Fibroblast of lung (primary cell): Measurements from ENCODE around the gene PDE1A. TPM values are rescaled to one million over a fixed set of nuclear protein-coding genes. Genes with fewer than 3 reads are reported as not detected.

Experiments used
- DNase-seq, 2 donors: peaks; one replicate each; pipeline versions ENCODE4 v3.0.0 to v3.0.0-alpha.2; 2010; ENCODE audit warnings: low read depth in 2 of 2
- H2AFZ ChIP-seq: 2 replicates; pipeline ENCODE4 v1.5.1; 2012; ENCODE audit warnings: low read length, control low read depth, inconsistent platforms
- H3K27ac ChIP-seq: 2 replicates; pipeline ENCODE4 v1.5.1; 2011; ENCODE audit warnings: low read length, control low read depth; ENCODE audit not compliant: insufficient read depth
- H3K27me3 ChIP-seq: 2 replicates; pipeline ENCODE4 v1.5.1; 2011; ENCODE audit warnings: mild to moderate bottlenecking, low read length; ENCODE audit not compliant: control insufficient read depth, insufficient read depth
- H3K36me3 ChIP-seq: 2 replicates; pipeline ENCODE4 v1.5.1; 2011; ENCODE audit warnings: low read length; ENCODE audit not compliant: control insufficient read depth, insufficient read depth
- H3K4me1 ChIP-seq: 2 replicates; pipeline ENCODE4 v1.5.1; 2011; ENCODE audit warnings: low read length; ENCODE audit not compliant: control insufficient read depth, insufficient read depth; ENCODE audit errors: extremely low read depth
- H3K4me2 ChIP-seq: 2 replicates; pipeline ENCODE4 v1.5.1; 2011; ENCODE audit warnings: low read length, control low read depth; ENCODE audit not compliant: insufficient read depth; ENCODE audit errors: extremely low read depth
- H3K4me3 ChIP-seq, 4 experiments: fragments of 200-600 bp in 1 of 4; sonication (generic) in 1 of 4; replicated peaks in 1 of 4; 2 replicates each; pipeline ENCODE4 v1.5.1; 2011 to 2016; ENCODE audit warnings: low read length in 4 of 4, low read depth in 3 of 4, mild to moderate bottlenecking in 3 of 4, control low read depth in 2 of 4, inconsistent platforms in 1 of 4, mixed read lengths in 1 of 4; ENCODE audit not compliant: insufficient read depth in 1 of 4; ENCODE audit errors: control extremely low read depth in 1 of 4
- H3K79me2 ChIP-seq: 2 replicates; pipeline ENCODE4 v1.5.1; 2012; ENCODE audit warnings: mild to moderate bottlenecking, low read length, inconsistent platforms; ENCODE audit not compliant: control insufficient read depth, insufficient read depth
- H3K9ac ChIP-seq: 2 replicates; pipeline ENCODE4 v1.5.1; 2011; ENCODE audit warnings: mild to moderate bottlenecking, low read length, control low read depth; ENCODE audit not compliant: insufficient read depth
- H3K9me3 ChIP-seq: 2 replicates; pipeline ENCODE4 v1.5.1; 2012; ENCODE audit warnings: low read depth, low read length; ENCODE audit not compliant: control insufficient read depth, insufficient read depth
- H4K20me1 ChIP-seq: 2 replicates; pipeline ENCODE4 v1.5.1; 2011; ENCODE audit warnings: low read length; ENCODE audit not compliant: control insufficient read depth, insufficient read depth; ENCODE audit errors: extremely low read depth
- CTCF ChIP-seq, 2 donors: IDR thresholded peaks in 1 of 2; conservative IDR thresholded peaks in 1 of 2; 1 replicate in 1 of 2; 2 replicates in 1 of 2; pipeline ENCODE4 v1.5.1; 2011 to 2012; ENCODE audit warnings: low read length in 2 of 2, control low read depth in 1 of 2, inconsistent platforms in 1 of 2, low read depth in 1 of 2, mild to moderate bottlenecking in 1 of 2
- EZH2 ChIP-seq: IDR thresholded peaks from 2 replicates; pipeline ENCODE4 v1.5.1; 2012; ENCODE audit warnings: low read length, control low read depth, mild to moderate bottlenecking; ENCODE audit errors: missing control alignments
- polyA plus RNA-seq, 2 donors: library from polyadenylated mRNA; depleted of rRNA in 1 of 2; stranded (reverse) in 1 of 2; unstranded in 1 of 2; fragments of >200 nt; gene quantifications; 2 replicates each; pipeline ENCODE4 v1.2.1, GENCODE V29; 2011 to 2012; ENCODE audit warnings: missing spikeins in 1 of 2
- total RNA-seq: library from RNA; depleted of rRNA; stranded (reverse); fragments of >200 nt; gene quantifications from 2 replicates; pipeline ENCODE4 v1.2.1, GENCODE V29; 2014

Gene PDE1A
- total and polyA plus RNA-seq, 2 donors (not counting 1 experiment from before 2014, with no cell fraction given) = 4.0 to 7.1 TPM

- H3K4me3 ChIP-seq = no peak overlapping the region
- H3K36me3 ChIP-seq = no peaks in the 10 kb centered on the region
- H3K4me1 ChIP-seq = no peaks in the 10 kb centered on the region
- peak in 1 of 2 donors; percentile 40 for DNase-seq
- H3K79me2 ChIP-seq = no peaks in the 10 kb centered on the region
- no peaks in the 10 kb centered on the region for H4K20me1 ChIP-seq
- H2AFZ ChIP-seq = no peak overlapping the region
- TF ChIP-seq EZH2 (no peak), CTCF (conservative IDR thresholded peaks at IDR 0.05 in 1 of 2, IDR thresholded peaks at IDR 0.05 in 1 of 2; ENCODE audit: low read depth in 1 of 2, low read length in 2 of 2) (no peak)
- no peaks in the 10 kb centered on the region for H3K9me3 ChIP-seq
- no peak overlapping the region for H3K27ac ChIP-seq
- no peak overlapping the region for H3K4me2 ChIP-seq
- H3K9ac ChIP-seq = no peak overlapping the region
- H3K27me3 ChIP-seq = no peaks in the 10 kb centered on the region
Measured at GRCh38 chr2:182144041-182144775, 282.6 kb downstream of the PDE1A start.

GRCh38 chr2:182142062-182142461 is 284.8 kb downstream of the PDE1A start:
- H3K9ac ChIP-seq = no peak overlapping the region
- H3K27ac ChIP-seq = no peak overlapping the region
- H3K4me3 ChIP-seq = no peak overlapping the region
- no peaks in the 10 kb centered on the region for H3K9me3 ChIP-seq
- no peak overlapping the region for H2AFZ ChIP-seq
- H3K4me2 ChIP-seq = no peak overlapping the region
- no peaks in the 10 kb centered on the region for H3K79me2 ChIP-seq
- no peaks in the 10 kb centered on the region for H3K36me3 ChIP-seq
- TF ChIP-seq EZH2 (no peak), CTCF (conservative IDR thresholded peaks at IDR 0.05 in 1 of 2, IDR thresholded peaks at IDR 0.05 in 1 of 2; ENCODE audit: low read depth in 1 of 2, low read length in 2 of 2) (no peak)
- H3K27me3 ChIP-seq = no peaks in the 10 kb centered on the region
- H3K4me1 ChIP-seq = no peaks in the 10 kb centered on the region
- peak in 1 of 2 donors; percentile 43 for DNase-seq
- H4K20me1 ChIP-seq = no peaks in the 10 kb centered on the region

- no peak for TF ChIP-seq EZH2
- no peak for TF ChIP-seq CTCF (conservative IDR thresholded peaks at IDR 0.05 in 1 of 2, IDR thresholded peaks at IDR 0.05 in 1 of 2; ENCODE audit: low read depth in 1 of 2, low read length in 2 of 2)
- Histone ChIP-seq H3K4me3 (no peak overlapping the region), H3K27me3 (no peaks in the 10 kb centered on the region), H3K9me3 (no peaks in the 10 kb centered on the region), H3K4me2 (no peak overlapping the region), H4K20me1 (no peaks in the 10 kb centered on the region), H3K27ac (no peak overlapping the region), H2AFZ (no peak overlapping the region), H3K36me3 (no peaks in the 10 kb centered on the region), H3K4me1 (no peaks in the 10 kb centered on the region), H3K9ac (no peak overlapping the region), H3K79me2 (no peaks in the 10 kb centered on the region)
- DNase-seq = no peak
Measured at GRCh38 chr2:182134201-182134600, 292.6 kb downstream of the PDE1A start.
